ENCODE data around the gene PHF2.

PHF2 gene

GRCh38 chr9:93683331-93684134 is 107.1 kb downstream of the PHF2 start:
- Histone ChIP-seq H3K4me3 (ENCODE audit: low read length) (no peak overlapping the region), H3K27me3 (replicated peaks; ENCODE audit: insufficient read depth, low read length) (no peaks in the 10 kb centered on the region), H3K9ac (ENCODE audit: low read length) (no peak overlapping the region), H4K20me1 (ENCODE audit: insufficient read depth, low read length) (no peaks in the 10 kb centered on the region), H3K27ac (ENCODE audit: low read length) (no peak overlapping the region), H2AFZ (ENCODE audit: low read length) (no peak overlapping the region), H3K9me3 (replicated peaks; ENCODE audit: insufficient read depth, low read length) (no peaks in the 10 kb centered on the region), H3F3A (ENCODE audit: insufficient read depth, low read length) (no peaks in the 10 kb centered on the region), H3K4me2 (ENCODE audit: low read depth, low read length) (no peak overlapping the region), H3K79me2 (ENCODE audit: low read length) (no peaks in the 10 kb centered on the region), H3K4me1 (ENCODE audit: low read length) (no peaks in the 10 kb centered on the region), H3K36me3 (replicated peaks; ENCODE audit: insufficient read depth, low read length) (no peaks in the 10 kb centered on the region), H3K9me2 (replicated peaks; ENCODE audit: insufficient read depth, low read length) (no peaks in the 10 kb centered on the region)
- no peak for TF ChIP-seq EZH2phosphoT487 (IDR thresholded peaks at IDR 0.05; ENCODE audit: low read length)
- no peak for TF ChIP-seq EZH2 (optimal IDR thresholded peaks at IDR 0.05; ENCODE audit: low read depth, low read length)
- no peak for TF ChIP-seq CTCF (IDR thresholded peaks at IDR 0.05; ENCODE audit: low read length)
- DNase-seq, result no peak

- Histone ChIP-seq H3K9ac (ENCODE audit: low read length) (no peak overlapping the region), H3K9me2 (replicated peaks; ENCODE audit: insufficient read depth, low read length) (no peaks in the 10 kb centered on the region), H3K4me1 (ENCODE audit: low read length) (no peaks in the 10 kb centered on the region), H3F3A (ENCODE audit: insufficient read depth, low read length) (no peaks in the 10 kb centered on the region), H3K36me3 (replicated peaks; ENCODE audit: insufficient read depth, low read length) (no peaks in the 10 kb centered on the region), H4K20me1 (ENCODE audit: insufficient read depth, low read length) (no peaks in the 10 kb centered on the region), H3K27me3 (replicated peaks; ENCODE audit: insufficient read depth, low read length) (no peaks in the 10 kb centered on the region), H2AFZ (ENCODE audit: low read length) (no peak overlapping the region), H3K27ac (ENCODE audit: low read length) (no peak overlapping the region), H3K79me2 (ENCODE audit: low read length) (no peaks in the 10 kb centered on the region), H3K4me2 (ENCODE audit: low read depth, low read length) (no peak overlapping the region), H3K4me3 (ENCODE audit: low read length) (no peak overlapping the region), H3K9me3 (replicated peaks; ENCODE audit: insufficient read depth, low read length) (no peaks in the 10 kb centered on the region)
- TF ChIP-seq EZH2 (optimal IDR thresholded peaks at IDR 0.05; ENCODE audit: low read depth, low read length) (no peak), EZH2phosphoT487 (IDR thresholded peaks at IDR 0.05; ENCODE audit: low read length) (no peak), CTCF (IDR thresholded peaks at IDR 0.05; ENCODE audit: low read length) (no peak)
- DNase-seq, result no peak
These were observed 107.9 kb downstream of the PHF2 start for GRCh38 chr9:93684161-93684765.

- DNase-seq, result no peak
- no peak overlapping the region for H3K4me2 ChIP-seq (ENCODE audit: low read depth, low read length)
- H3K79me2 ChIP-seq (ENCODE audit: low read length), result no peaks in the 10 kb centered on the region
- H3F3A ChIP-seq (ENCODE audit: insufficient read depth, low read length), result no peaks in the 10 kb centered on the region
- no peak overlapping the region for H3K9ac ChIP-seq (ENCODE audit: low read length)
- H3K27ac ChIP-seq (ENCODE audit: low read length), result no peak overlapping the region
- H4K20me1 ChIP-seq (ENCODE audit: insufficient read depth, low read length), result no peaks in the 10 kb centered on the region
- H3K27me3 ChIP-seq (replicated peaks; ENCODE audit: insufficient read depth, low read length), result no peaks in the 10 kb centered on the region
- H3K4me1 ChIP-seq (ENCODE audit: low read length), result no peaks in the 10 kb centered on the region
- no peaks in the 10 kb centered on the region for H3K9me2 ChIP-seq (replicated peaks; ENCODE audit: insufficient read depth, low read length)
- TF ChIP-seq EZH2 (optimal IDR thresholded peaks at IDR 0.05; ENCODE audit: low read depth, low read length), result no peak
- TF ChIP-seq CTCF (IDR thresholded peaks at IDR 0.05; ENCODE audit: low read length), result no peak
- TF ChIP-seq EZH2phosphoT487 (IDR thresholded peaks at IDR 0.05; ENCODE audit: low read length), result no peak
- H2AFZ ChIP-seq (ENCODE audit: low read length), result no peak overlapping the region
- H3K36me3 ChIP-seq (replicated peaks; ENCODE audit: insufficient read depth, low read length), result no peaks in the 10 kb centered on the region
- no peak overlapping the region for H3K4me3 ChIP-seq (ENCODE audit: low read length)
- no peaks in the 10 kb centered on the region for H3K9me3 ChIP-seq (replicated peaks; ENCODE audit: insufficient read depth, low read length)
These were observed 108.6 kb downstream of the PHF2 start for GRCh38 chr9:93684806-93685543.
